ENCODE measurements around the gene FABP1.

The FABP1 gene

GRCh38 chr2:88128654-88129312, 921 bp upstream of the FABP1 start:
- H3K27ac ChIP-seq = no peak overlapping the region
- no peak for TF ChIP-seq CTCF (conservative IDR thresholded peaks at IDR 0.05)
- no peak for TF ChIP-seq ZFX (IDR thresholded peaks at IDR 0.05)

GRCh38 chr2:88127638-88127887, 299 bp downstream of the FABP1 start:
- H3K27ac ChIP-seq = no peak overlapping the region
- TF ChIP-seq CTCF (conservative IDR thresholded peaks at IDR 0.05) (no peak), ZFX (IDR thresholded peaks at IDR 0.05) (no peak)

GRCh38 chr2:88126772-88127637, 857 bp downstream of the FABP1 start:
- no peak for TF ChIP-seq CTCF (conservative IDR thresholded peaks at IDR 0.05)
- TF ChIP-seq ZFX (IDR thresholded peaks at IDR 0.05) = no peak
- H3K27ac ChIP-seq = no peak overlapping the region

GRCh38 chr2:88125924-88126771, 1.7 kb downstream of the FABP1 start:
- TF ChIP-seq CTCF (conservative IDR thresholded peaks at IDR 0.05) (no peak), ZFX (IDR thresholded peaks at IDR 0.05) (no peak)
- no peak overlapping the region for H3K27ac ChIP-seq

- H3K27ac ChIP-seq = no peak overlapping the region
- TF ChIP-seq ZFX (IDR thresholded peaks at IDR 0.05) (no peak), CTCF (conservative IDR thresholded peaks at IDR 0.05) (no peak)
Observed at GRCh38 chr2:88125344-88125923, 2.4 kb downstream of the FABP1 start.

GRCh38 chr2:88123975-88124917, 3.6 kb downstream of the FABP1 start:
- no peak overlapping the region for H3K27ac ChIP-seq
- TF ChIP-seq CTCF (conservative IDR thresholded peaks at IDR 0.05) (no peak), ZFX (IDR thresholded peaks at IDR 0.05) (no peak)
